OCI-LY1 (cell line): ENCODE measurements around the gene PI4KB.
"Not testable (repeated sequence)": the region's sequence is repeated elsewhere in the genome, so short reads cannot be mapped to it uniquely, and the experiment has no call there.

Source experiments
- H2AFZ ChIP-seq: fragments of 200-600 bp; sonication (generic), shearing (Covaris generic); 2 replicates; pipeline ENCODE4 v1.6.0; 2014; ENCODE audit warnings: antibody characterized with exemption, mild to moderate bottlenecking, low read length
- H3F3A ChIP-seq: fragments of 200-600 bp; sonication (generic), shearing (Covaris generic); 2 replicates; pipeline ENCODE4 v1.6.0; 2014; ENCODE audit warnings: mild to moderate bottlenecking, antibody characterized with exemption, low read length, moderate library complexity; ENCODE audit not compliant: insufficient read depth
- H3K27ac ChIP-seq: fragments of 200-600 bp; sonication (generic); 2 replicates; pipeline ENCODE4 v1.5.1; 2014; ENCODE audit warnings: low read length, mixed run types, mild to moderate bottlenecking, low read depth; ENCODE audit not compliant: poor library complexity, severe bottlenecking
- H3K27me3 ChIP-seq: fragments of 200-600 bp; sonication (generic); 2 replicates; pipeline ENCODE4 v1.6.0; 2014; ENCODE audit warnings: antibody characterized with exemption, mild to moderate bottlenecking, low read length, moderate library complexity; ENCODE audit not compliant: insufficient read depth
- H3K36me3 ChIP-seq: fragments of 200-600 bp; sonication (generic); 2 replicates; pipeline ENCODE4 v1.6.1; 2014; ENCODE audit warnings: mild to moderate bottlenecking, antibody characterized with exemption, low read length, moderate library complexity, mixed read lengths; ENCODE audit not compliant: insufficient read depth
- H3K4me1 ChIP-seq: fragments of 200-600 bp; sonication (generic); 2 replicates; pipeline ENCODE4 v1.5.1; 2014; ENCODE audit warnings: mild to moderate bottlenecking, low read length, moderate library complexity; ENCODE audit not compliant: insufficient read depth, severe bottlenecking
- H3K4me2 ChIP-seq: fragments of 200-600 bp; sonication (generic), shearing (Covaris generic); 2 replicates; pipeline ENCODE4 v1.6.1; 2014; ENCODE audit warnings: low read length
- H3K4me3 ChIP-seq: fragments of 200-600 bp; sonication (generic); 2 replicates; pipeline ENCODE4 v1.5.1; 2014; ENCODE audit warnings: low read length, low read depth, mild to moderate bottlenecking, mixed read lengths; ENCODE audit not compliant: poor library complexity, severe bottlenecking
- H3K79me2 ChIP-seq: fragments of 200-600 bp; shearing (Covaris generic); 2 replicates; pipeline ENCODE4 v1.6.1; 2016; ENCODE audit warnings: mixed run types, low read length, mixed read lengths; ENCODE audit not compliant: insufficient read depth
- H3K9ac ChIP-seq: fragments of 200-600 bp; sonication (generic), shearing (Covaris generic); 2 replicates; pipeline ENCODE4 v1.6.1; 2014; ENCODE audit warnings: mild to moderate bottlenecking, low read length, mixed read lengths
- H3K9me2 ChIP-seq: fragments of 200-600 bp; sonication (generic), shearing (Covaris generic); 2 replicates; pipeline ENCODE4 v1.6.1; 2014; ENCODE audit warnings: low read depth, mild to moderate bottlenecking, low read length, mixed read lengths
- H3K9me3 ChIP-seq: fragments of 200-600 bp; shearing (Covaris generic); 2 replicates; pipeline ENCODE4 v1.6.1; 2014; ENCODE audit warnings: low read length, mixed read lengths
- H4K20me1 ChIP-seq: fragments of 200-600 bp; sonication (generic), shearing (Covaris generic); 2 replicates; pipeline ENCODE4 v1.6.0; 2016; ENCODE audit warnings: mild to moderate bottlenecking, low read length; ENCODE audit not compliant: insufficient read depth
- EZH2 ChIP-seq: fragments of 200-600 bp; sonication (generic), shearing (Covaris generic); IDR thresholded peaks from 2 replicates; pipeline ENCODE4 v1.8.0; 2017; ENCODE audit warnings: borderline replicate concordance, mixed run types, mild to moderate bottlenecking, antibody characterized with exemption, low read length, moderate library complexity, mixed read lengths
- TF ChIP-seq, protein P1 (sequence below): fragments of 200-600 bp; sonication (generic), shearing (Covaris generic); IDR thresholded peaks from 2 replicates; pipeline ENCODE4 v1.5.1; 2017; ENCODE audit warnings: mild to moderate bottlenecking, antibody characterized with exemption, low read length, moderate library complexity, mixed read lengths

Gene PI4KB

DNA sequence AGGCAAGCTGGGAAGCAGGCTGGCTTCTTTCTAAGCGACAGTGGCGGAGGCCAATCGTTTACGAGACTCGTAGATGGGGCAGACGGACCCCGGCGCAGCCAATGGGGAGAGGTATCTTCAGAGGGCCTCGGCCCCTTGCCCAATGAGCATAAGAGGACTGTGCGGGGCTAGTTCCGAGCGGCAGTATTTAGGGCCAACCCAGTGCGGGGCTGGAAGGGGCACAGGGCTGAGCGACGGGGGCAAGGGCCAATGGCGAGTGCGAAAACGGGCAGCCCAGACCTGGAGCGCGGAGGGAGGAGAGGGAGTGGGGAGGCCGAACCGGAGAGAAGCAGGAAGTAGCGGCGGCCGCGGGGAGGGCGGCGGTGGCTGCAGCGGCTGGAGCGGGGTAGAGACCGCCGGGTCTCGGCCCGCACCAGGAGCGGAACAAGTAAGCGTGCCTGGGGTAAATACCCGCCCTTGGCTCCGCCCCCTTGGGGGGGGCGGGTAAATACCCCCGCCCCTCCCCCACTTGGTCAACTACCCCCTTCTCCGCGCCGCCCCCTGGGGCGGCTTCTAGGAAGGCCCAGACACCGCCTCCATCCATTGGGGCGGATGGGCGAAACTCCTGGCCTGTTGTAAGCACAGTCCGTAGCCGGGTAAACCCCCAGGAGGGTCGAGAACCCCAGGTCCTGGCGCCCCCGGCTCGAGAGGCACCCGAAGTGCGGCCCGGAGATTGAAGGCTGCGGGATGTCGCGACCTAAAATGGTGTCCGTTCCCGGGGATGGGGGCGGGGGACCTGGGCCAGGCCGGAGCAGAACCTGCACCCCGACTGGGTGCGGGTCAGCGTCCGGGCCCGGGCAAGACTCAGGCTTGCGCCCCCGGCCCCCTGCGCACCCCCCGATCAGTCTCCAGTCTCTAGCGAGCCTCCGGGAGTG lies 45.0 kb downstream of the PI4KB start, which contains the start of gene ZNF687:
Gene ZNF687 (plus strand): TSS at position 331 of the 914 bp plus-strand sequence. CDS start 3,993 bp downstream, outside the sequence.
- Histone ChIP-seq H3K4me1 (peaks cover 26% of the 10 kb centered on the region), H4K20me1 (no peaks in the 10 kb centered on the region), H2AFZ (peak within 1 kb of the TSS; percentile 27; the same call in 1 of the 2 replicates), H3K27ac (peak within 1 kb of the TSS; percentile 94), H3K9ac (peak within 1 kb of the TSS; percentile 86), H3K4me3 (peak within 1 kb of the TSS; percentile 82), H3K79me2 (no peaks in the 10 kb centered on the region), H3K4me2 (peak within 1 kb of the TSS; percentile 98), H3F3A (no peaks in the 10 kb centered on the region), H3K36me3 (peaks cover 15% of the 10 kb centered on the region; the same call in 1 of the 2 replicates), H3K9me2 (no peaks in the 10 kb centered on the region), H3K27me3 (no peaks in the 10 kb centered on the region), H3K9me3 (no peaks in the 10 kb centered on the region)
- no peak for TF ChIP-seq EZH2
- TF ChIP-seq, protein P1, sequence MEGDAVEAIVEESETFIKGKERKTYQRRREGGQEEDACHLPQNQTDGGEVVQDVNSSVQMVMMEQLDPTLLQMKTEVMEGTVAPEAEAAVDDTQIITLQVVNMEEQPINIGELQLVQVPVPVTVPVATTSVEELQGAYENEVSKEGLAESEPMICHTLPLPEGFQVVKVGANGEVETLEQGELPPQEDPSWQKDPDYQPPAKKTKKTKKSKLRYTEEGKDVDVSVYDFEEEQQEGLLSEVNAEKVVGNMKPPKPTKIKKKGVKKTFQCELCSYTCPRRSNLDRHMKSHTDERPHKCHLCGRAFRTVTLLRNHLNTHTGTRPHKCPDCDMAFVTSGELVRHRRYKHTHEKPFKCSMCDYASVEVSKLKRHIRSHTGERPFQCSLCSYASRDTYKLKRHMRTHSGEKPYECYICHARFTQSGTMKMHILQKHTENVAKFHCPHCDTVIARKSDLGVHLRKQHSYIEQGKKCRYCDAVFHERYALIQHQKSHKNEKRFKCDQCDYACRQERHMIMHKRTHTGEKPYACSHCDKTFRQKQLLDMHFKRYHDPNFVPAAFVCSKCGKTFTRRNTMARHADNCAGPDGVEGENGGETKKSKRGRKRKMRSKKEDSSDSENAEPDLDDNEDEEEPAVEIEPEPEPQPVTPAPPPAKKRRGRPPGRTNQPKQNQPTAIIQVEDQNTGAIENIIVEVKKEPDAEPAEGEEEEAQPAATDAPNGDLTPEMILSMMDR, result no peak

DNA sequence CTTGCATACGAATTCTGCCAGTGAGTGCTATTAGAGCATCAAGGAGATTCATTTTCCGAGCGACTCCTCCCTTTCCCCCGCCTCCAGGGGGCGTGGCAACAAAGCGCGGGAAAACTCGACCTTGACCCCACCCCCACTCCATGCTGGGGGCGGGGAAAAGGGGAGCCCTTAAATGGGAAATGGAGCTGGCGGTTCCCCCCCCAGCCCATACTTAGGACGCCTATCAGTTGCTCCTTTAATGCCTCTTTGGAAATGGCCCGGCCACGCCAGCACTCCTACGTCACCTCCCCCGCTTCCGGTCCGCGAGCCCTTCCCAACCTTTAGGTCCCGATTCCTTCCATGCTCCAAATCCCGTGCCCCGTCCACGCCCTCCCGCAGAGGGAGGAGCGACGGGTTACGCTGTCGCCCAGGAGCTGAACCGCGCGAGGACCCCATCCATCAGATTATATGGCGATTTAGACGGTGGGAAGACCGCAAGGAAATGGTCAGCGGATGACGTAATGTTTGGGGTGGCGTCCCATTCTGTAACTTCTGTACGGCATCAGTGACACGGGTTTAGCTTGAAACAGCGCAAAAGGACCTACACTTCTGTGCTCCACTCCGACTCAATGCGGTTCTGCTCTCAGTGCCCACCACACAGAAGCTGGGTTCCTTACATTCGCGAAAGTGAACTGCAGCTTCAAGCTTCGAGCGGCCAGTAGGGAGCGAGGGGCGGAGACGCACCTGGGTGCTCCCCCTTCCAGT lies 45.8 kb downstream of the PI4KB start:
- no peaks in the 10 kb centered on the region for H3K79me2 ChIP-seq

DNA sequence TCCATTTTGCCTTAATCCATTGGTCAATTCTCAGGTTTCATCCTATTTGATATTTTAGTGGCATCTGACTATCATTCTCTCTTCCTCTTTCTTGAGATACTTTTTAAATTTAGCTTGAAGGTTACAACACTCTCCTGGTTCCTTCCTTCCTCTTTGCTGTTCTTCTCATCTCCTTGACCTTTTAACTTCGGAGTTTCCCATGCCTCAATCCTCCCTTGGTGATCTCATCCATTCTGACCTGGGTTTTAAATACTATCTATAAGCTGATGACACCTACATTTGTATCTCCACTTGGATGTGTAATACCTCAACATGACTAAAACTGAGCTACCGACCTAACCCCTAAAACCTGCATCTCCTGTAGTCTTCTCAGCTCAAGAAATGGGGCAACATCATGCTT lies 50.0 kb downstream of the PI4KB start:
- Histone ChIP-seq H3K9ac (no peak overlapping the region), H3K4me2 (no peak overlapping the region), H3K27me3 (no peaks in the 10 kb centered on the region), H4K20me1 (no peaks in the 10 kb centered on the region), H3K27ac (no peak overlapping the region), H3F3A (no peaks in the 10 kb centered on the region), H3K9me2 (no peaks in the 10 kb centered on the region), H3K4me3 (no peak overlapping the region), H3K36me3 (no peaks in the 10 kb centered on the region), H3K9me3 (no peaks in the 10 kb centered on the region), H2AFZ (no peak overlapping the region), H3K79me2 (no peaks in the 10 kb centered on the region), H3K4me1 (peaks cover 12% of the 10 kb centered on the region)
- no peak for TF ChIP-seq EZH2
- TF ChIP-seq, protein P1, result no peak

More for the DNA sequence above, 45.8 kb downstream of the PI4KB start:
- H3K9ac ChIP-seq, result peak overlapping the region; percentile 85
- H3K4me3 ChIP-seq, result peak overlapping the region; percentile 82
- H3K9me3 ChIP-seq, result no peaks in the 10 kb centered on the region
- peaks cover 31% of the 10 kb centered on the region for H3K4me1 ChIP-seq
- no peak for TF ChIP-seq EZH2
- TF ChIP-seq, protein P1, result no peak
- H3K27me3 ChIP-seq, result no peaks in the 10 kb centered on the region
- H3K27ac ChIP-seq, result peak overlapping the region; percentile 94
- peak overlapping the region; percentile 27; the same call in 1 of the 2 replicates for H2AFZ ChIP-seq
- no peaks in the 10 kb centered on the region for H3F3A ChIP-seq
- no peaks in the 10 kb centered on the region for H4K20me1 ChIP-seq
- H3K9me2 ChIP-seq, result no peaks in the 10 kb centered on the region
- H3K36me3 ChIP-seq, result peaks cover 6% of the 10 kb centered on the region; the same call in 1 of the 2 replicates
- H3K4me2 ChIP-seq, result peak overlapping the region; percentile 78

DNA sequence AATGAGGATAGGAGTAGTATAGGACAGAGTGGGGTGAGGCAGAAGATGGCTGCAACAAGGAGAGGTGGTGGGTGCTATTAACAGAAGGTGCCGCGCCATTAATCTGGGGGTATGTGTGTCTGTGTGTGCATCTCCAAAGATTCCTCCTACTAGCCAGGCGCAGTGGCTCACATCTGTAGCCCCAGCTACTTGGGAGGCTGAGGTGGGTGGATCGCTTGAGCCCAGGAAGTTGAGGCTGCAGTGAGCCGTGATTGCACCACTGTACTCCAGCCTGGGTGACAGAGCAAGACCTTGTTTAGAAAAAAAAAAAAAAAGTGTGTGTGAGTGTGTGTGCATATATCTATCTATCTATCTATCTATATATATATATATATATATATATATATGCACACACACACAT lies 51.9 kb downstream of the PI4KB start:
- not testable (repeated sequence) for H2AFZ ChIP-seq, H3K79me2 ChIP-seq, H3K9me2 ChIP-seq, H3K27me3 ChIP-seq, H4K20me1 ChIP-seq, H3K4me1 ChIP-seq, H3K4me3 ChIP-seq, H3K36me3 ChIP-seq, H3K9me3 ChIP-seq, H3K9ac ChIP-seq, H3K4me2 ChIP-seq, H3K27ac ChIP-seq, H3F3A ChIP-seq
